Naive thymus-derived CD4-positive, alpha-beta T cell (primary cell): Measurements from ENCODE around the gene SDC1. TPM values are rescaled to one million over a fixed set of nuclear protein-coding genes. Genes with fewer than 3 reads are reported as not detected.

Experiments
- ATAC-seq: fragments of 150-1000 bp; cut with Tn5 transposase; 2 replicates; pipeline ENCODE4 v1.10.0; 2021; ENCODE audit warnings: mild to moderate bottlenecking, moderate library complexity
- CTCF ChIA-PET: fragments of 350-600 bp; sonication (Branson Sonifier 250); formaldehyde crosslinking; loops from one replicate; lab custom pipeline; 2021; ENCODE audit warnings: antibody characterized with exemption; lab: Charles Lee
- POLR2A ChIA-PET: fragments of 350-600 bp; sonication (Branson Sonifier 250); formaldehyde crosslinking; loops from one replicate; lab custom pipeline; 2021; ENCODE audit warnings: antibody characterized with exemption, inconsistent platforms; lab: Charles Lee
- DNase-seq, 9 donors: peaks; one replicate each; pipeline versions ENCODE4 v3.0.0 to v3.0.0-alpha.2; 2020 to 2022; ENCODE audit warnings: mixed read lengths in 1 of 9
- H3K27ac ChIP-seq: one replicate; pipeline ENCODE4 v1.7.0; 2013; ENCODE audit warnings: mild to moderate bottlenecking, low read depth, low read length, moderate library complexity
- H3K27me3 ChIP-seq, 2 donors: one replicate each; pipeline ENCODE4 v1.7.0; 2013; ENCODE audit warnings: low read length in 2 of 2, mild to moderate bottlenecking in 2 of 2, moderate library complexity in 2 of 2; ENCODE audit not compliant: control insufficient read depth in 2 of 2, insufficient read depth in 2 of 2
- H3K36me3 ChIP-seq, 3 experiments: 1 replicate in 2 of 3; 2 replicates in 1 of 3; pipeline ENCODE4 v1.7.0; 2013; ENCODE audit warnings: low read length in 3 of 3, mild to moderate bottlenecking in 3 of 3, moderate library complexity in 1 of 3; ENCODE audit not compliant: insufficient read depth in 3 of 3, control insufficient read depth in 2 of 3
- H3K4me1 ChIP-seq, 2 donors: one replicate each; pipeline ENCODE4 v1.7.0; 2013; ENCODE audit warnings: low read length in 2 of 2, mild to moderate bottlenecking in 2 of 2, moderate library complexity in 1 of 2; ENCODE audit not compliant: control insufficient read depth in 2 of 2, insufficient read depth in 2 of 2
- H3K4me3 ChIP-seq: 2 replicates; pipeline ENCODE4 v1.7.0; 2013; ENCODE audit warnings: mild to moderate bottlenecking, low read length
- H3K9me3 ChIP-seq, 3 experiments: 1 replicate in 2 of 3; 2 replicates in 1 of 3; pipeline ENCODE4 v1.7.0; 2013; ENCODE audit warnings: low read length in 3 of 3; ENCODE audit not compliant: control insufficient read depth in 2 of 3
- H3K27ac Mint-ChIP-seq, 9 donors: one replicate each; pipeline ENCODE4 v1.8.0; 2020 to 2022; ENCODE audit warnings: mixed read lengths in 9 of 9, mild to moderate bottlenecking in 8 of 9, moderate library complexity in 5 of 9, inconsistent platforms in 2 of 9
- H3K27me3 Mint-ChIP-seq, 5 donors: one replicate each; pipeline ENCODE4 v1.8.0; 2021 to 2022; ENCODE audit warnings: mixed read lengths in 5 of 5, mild to moderate bottlenecking in 1 of 5
- H3K36me3 Mint-ChIP-seq, 5 donors: one replicate each; pipeline ENCODE4 v1.8.0; 2020 to 2022; ENCODE audit warnings: mixed read lengths in 5 of 5, mild to moderate bottlenecking in 3 of 5, inconsistent platforms in 1 of 5
- H3K4me1 Mint-ChIP-seq, 7 donors: one replicate each; pipeline ENCODE4 v1.8.0; 2020 to 2022; ENCODE audit warnings: mixed read lengths in 7 of 7, mild to moderate bottlenecking in 3 of 7, inconsistent platforms in 1 of 7
- H3K4me3 Mint-ChIP-seq, 10 donors: one replicate each; pipeline ENCODE4 v1.8.0; 2020 to 2022; ENCODE audit warnings: mild to moderate bottlenecking in 10 of 10, mixed read lengths in 10 of 10, moderate library complexity in 6 of 10, inconsistent platforms in 2 of 10
- H3K9me3 Mint-ChIP-seq, 11 donors: one replicate each; pipeline ENCODE4 v1.8.0; 2020 to 2022; ENCODE audit warnings: mixed read lengths in 11 of 11, mild to moderate bottlenecking in 4 of 11, inconsistent platforms in 1 of 11, moderate library complexity in 1 of 11
- intact Hi-C, 2 donors: fragments of 100-400 bp; cut with micrococcal nuclease; formaldehyde crosslinking; loops; one replicate each; pipeline ENCODE4 v1.15.1; 2023
- polyA plus RNA-seq, 2 donors: library from polyadenylated mRNA; unstranded; fragments of 300-500 nt; fragmentation: Illumina TruSeq; gene quantifications; one replicate each; pipeline ENCODE4 v1.2.3, GENCODE V29; 2021
- total RNA-seq, 6 experiments: library from RNA in 5 of 6; stranded (reverse) in 5 of 6; gene quantifications; 1 replicate in 5 of 6; 2 replicates in 1 of 6; pipeline ENCODE4 v1.2.3 and lab custom pipeline; 2021 to 2026

Gene SDC1
- total and polyA plus RNA-seq, 7 experiments from 2014 or later: 0.12 to 0.37 (median 0.22) TPM; not detected in 4

DNA sequence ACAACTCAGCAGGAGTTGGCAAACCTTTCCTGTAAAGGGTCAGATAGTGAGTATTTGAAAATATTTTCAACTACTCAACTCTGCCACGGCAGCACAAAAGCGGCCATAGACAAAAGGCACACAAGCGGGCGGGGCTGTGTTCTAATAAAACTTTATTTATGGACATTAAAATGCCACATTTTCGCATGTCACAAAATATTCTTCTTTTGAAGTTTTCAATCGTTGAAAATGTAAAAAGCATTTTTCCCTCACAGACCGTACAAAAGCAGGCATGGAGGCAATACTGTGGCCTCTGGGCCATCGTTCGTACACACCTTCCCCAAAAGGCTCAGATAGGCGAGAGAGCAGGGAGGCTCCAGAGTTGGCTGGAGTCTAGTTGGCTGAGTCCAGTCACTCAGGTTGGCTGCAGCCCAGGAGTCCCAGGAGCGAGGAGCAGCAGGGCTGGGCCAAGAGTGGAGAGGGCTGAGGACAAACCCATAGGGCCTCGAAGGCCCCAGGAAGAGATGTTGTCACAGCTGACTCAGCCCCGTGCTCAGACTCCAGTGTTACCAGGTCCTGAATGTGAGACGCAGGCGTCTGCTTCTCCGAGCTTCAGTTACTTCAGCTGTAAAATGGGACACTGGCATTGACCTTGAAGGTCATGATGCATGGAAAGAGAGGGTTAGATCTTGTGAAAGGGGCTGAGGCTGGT lies 42.5 kb downstream of the SDC1 start:
- H3K36me3 Mint-ChIP-seq: no peaks in the 10 kb centered on the region
- H3K27ac Mint-ChIP-seq: no peak overlapping the region
- ATAC-seq: no peak
- intact Hi-C loops: no loop called here
- Histone ChIP-seq H3K36me3 (no peaks in the 10 kb centered on the region), H3K4me1 (no peaks in the 10 kb centered on the region), H3K4me3 (no peak overlapping the region), H3K27me3 (no peaks in the 10 kb centered on the region), H3K9me3 (no peaks in the 10 kb centered on the region), H3K27ac (no peak overlapping the region)
- no peaks in the 10 kb centered on the region for H3K9me3 Mint-ChIP-seq
- no peak overlapping the region for H3K4me3 Mint-ChIP-seq
- no peaks in the 10 kb centered on the region for H3K4me1 Mint-ChIP-seq
- ChIA-PET POLR2A (no interaction called here), CTCF (no interaction called here)
- H3K27me3 Mint-ChIP-seq: peaks cover 0 to 5% (median 0%) of the 10 kb centered on the region in 5 donors
- no peak for DNase-seq

DNA sequence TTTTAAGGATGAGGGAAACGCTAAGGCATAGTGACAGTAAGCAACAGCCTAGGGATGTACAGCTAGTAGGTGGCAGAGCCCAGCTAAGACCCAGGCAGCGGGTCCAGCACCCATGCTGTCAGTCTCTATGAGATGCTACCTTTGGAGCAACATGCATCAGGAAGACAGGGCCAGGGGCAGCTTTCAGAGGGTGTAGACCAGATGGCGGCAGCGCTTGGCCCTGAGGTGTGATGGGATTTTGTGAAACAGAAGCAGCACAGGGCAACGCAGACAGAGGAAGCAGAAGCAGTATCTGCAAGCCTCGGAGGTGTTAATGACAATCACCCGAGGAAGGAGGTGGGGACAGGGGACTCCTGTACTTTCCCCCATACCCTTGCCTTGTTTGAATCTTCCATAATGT lies 43.2 kb downstream of the SDC1 start:
- Histone ChIP-seq H3K36me3 (no peaks in the 10 kb centered on the region), H3K4me3 (no peak overlapping the region), H3K9me3 (no peaks in the 10 kb centered on the region), H3K4me1 (no peaks in the 10 kb centered on the region), H3K27ac (no peak overlapping the region), H3K27me3 (no peaks in the 10 kb centered on the region)
- intact Hi-C loops: no loop called here
- ChIA-PET POLR2A (no interaction called here), CTCF (no interaction called here)
- Mint-ChIP-seq H3K9me3 (no peaks in the 10 kb centered on the region), H3K27me3 (peaks cover 0 to 5% (median 0%) of the 10 kb centered on the region in 5 donors), H3K4me3 (no peak overlapping the region), H3K36me3 (no peaks in the 10 kb centered on the region), H3K4me1 (no peaks in the 10 kb centered on the region), H3K27ac (peak overlapping the region in 1 of 9 donors; percentile 49)
- ATAC-seq: no peak
- DNase-seq: no peak

DNA sequence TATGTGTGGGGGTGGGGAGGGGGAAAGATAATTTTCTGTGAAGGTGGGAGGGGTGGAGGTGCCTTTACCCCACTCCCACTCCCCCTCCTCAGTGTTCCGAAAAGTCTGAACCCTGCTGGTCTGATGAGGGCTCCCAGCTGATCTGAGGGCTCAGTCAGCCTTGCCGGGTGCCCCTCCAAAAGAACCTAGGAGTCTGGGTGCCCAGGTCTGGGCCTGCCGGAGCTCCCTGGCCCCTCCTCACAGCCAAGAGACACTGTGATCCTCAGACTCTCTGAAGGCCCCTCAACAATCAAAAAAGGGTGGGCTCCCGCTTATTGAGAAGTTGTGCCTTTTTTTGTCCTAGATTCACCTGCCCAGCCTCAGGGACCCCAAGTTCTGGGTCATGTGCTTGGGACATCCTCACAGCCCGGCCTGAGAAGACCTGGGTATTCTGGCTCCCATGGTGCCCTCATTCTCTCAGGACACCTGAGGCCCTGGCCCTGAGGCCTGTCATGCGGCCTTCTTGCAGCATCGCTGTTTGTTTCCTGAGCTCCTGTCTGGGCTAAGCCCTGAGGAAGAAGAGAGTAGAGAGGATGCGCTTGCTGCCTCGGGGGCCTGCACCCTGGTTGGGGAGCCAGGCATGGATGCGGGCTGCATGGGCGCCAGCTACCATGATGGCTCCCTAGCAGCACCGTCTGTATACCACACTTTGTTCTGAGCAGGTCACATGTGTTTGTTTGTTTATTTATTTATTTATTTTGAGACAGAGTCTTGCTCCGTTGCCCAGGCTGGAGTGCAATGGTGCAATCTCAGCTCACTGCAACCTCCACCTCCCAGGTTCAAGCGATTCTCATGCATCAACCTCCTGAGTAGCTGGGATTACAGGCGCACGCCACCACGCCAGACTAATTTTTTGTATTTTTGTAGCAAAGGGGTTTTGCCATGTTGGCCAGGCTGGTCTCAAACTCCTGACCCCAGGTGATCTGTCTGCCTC lies 44.0 kb downstream of the SDC1 start:
- Histone ChIP-seq H3K36me3 (no peaks in the 10 kb centered on the region), H3K27ac (no peak overlapping the region), H3K4me3 (no peak overlapping the region), H3K4me1 (no peaks in the 10 kb centered on the region), H3K9me3 (no peaks in the 10 kb centered on the region), H3K27me3 (no peaks in the 10 kb centered on the region)
- ChIA-PET POLR2A (interaction anchor here (0.5 kb wide), 1 partner anchor 1929 kb away, joined by 3 read pairs; no protein-coding TSS in a partner anchor), CTCF (no interaction called here)
- DNase-seq (no peak), ATAC-seq (no peak)
- Mint-ChIP-seq H3K27me3 (peaks cover 0 to 5% (median 0%) of the 10 kb centered on the region in 5 donors), H3K4me1 (no peaks in the 10 kb centered on the region), H3K4me3 (no peak overlapping the region), H3K9me3 (no peaks in the 10 kb centered on the region), H3K36me3 (no peaks in the 10 kb centered on the region), H3K27ac (no peak overlapping the region)
- intact Hi-C loops: no loop called here

DNA sequence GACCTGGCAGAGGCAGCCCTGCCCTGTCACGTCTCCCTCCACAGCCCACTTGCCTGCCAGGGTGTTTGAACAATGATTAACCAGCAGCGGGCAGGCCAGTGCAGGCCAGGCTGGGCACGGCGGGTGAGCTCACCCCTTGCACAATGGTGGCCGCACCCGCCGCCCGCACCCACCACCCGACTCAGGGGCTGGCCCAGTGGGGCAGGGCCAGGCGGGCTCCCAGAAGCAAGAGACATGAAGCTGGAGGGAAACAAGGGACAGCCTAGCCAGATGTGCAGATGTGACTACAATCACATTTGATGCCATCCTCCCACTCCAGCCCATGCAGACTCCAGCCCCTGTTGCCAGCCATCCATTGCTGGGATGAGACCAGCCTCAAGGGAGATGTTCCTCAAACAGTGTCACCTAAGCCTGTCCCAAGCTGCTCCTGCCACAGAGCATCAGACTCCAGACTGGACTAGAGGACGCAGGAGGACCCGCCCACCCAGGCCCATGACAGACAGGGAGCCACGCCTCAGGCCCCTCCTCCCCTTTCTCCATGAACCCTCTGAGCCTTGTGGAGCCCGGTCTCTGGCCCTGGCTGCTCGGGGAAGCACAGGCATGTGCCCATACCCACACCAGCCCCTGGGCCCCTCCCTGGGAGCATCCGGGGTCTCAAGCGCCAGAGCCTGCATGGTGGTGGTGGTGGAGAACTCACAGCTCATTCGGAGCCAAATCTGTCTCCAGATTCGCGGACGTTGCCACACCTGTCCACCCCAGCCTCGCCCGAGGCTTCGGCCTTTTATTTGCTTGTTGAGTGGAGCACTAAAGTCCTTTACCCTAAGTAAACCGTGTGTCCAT lies 45.0 kb downstream of the SDC1 start:
- H3K27ac ChIP-seq: no peak overlapping the region
- no peaks in the 10 kb centered on the region for H3K4me1 ChIP-seq
- Mint-ChIP-seq H3K9me3 (no peaks in the 10 kb centered on the region), H3K36me3 (no peaks in the 10 kb centered on the region), H3K27ac (no peak overlapping the region), H3K4me1 (no peaks in the 10 kb centered on the region), H3K4me3 (no peak overlapping the region), H3K27me3 (peaks cover 0 to 5% (median 0%) of the 10 kb centered on the region in 5 donors)
- intact Hi-C loops: no loop called here
- ATAC-seq: no peak
- no peaks in the 10 kb centered on the region for H3K36me3 ChIP-seq
- ChIA-PET POLR2A (interaction anchor here (0.5 kb wide), 1 partner anchor 1928 kb away, joined by 3 read pairs; no protein-coding TSS in a partner anchor), CTCF (no interaction called here)
- no peak for DNase-seq
- H3K27me3 ChIP-seq: no peaks in the 10 kb centered on the region
- H3K9me3 ChIP-seq: no peaks in the 10 kb centered on the region
- H3K4me3 ChIP-seq: no peak overlapping the region

DNA sequence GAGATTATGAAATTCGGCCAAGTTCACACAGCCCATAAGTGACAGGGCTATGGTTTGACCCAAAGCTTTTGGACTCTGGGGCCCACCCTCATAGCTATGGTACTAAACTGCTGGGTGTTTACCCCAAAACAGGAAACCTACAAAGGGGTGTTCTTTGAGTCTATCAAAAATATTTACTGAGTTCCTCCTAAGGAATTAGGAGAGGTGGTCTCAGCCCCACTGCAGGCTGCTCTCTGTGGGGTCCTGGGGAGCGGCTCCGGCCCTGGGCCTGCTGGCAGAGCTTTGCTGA lies 45.5 kb downstream of the SDC1 start:
- H3K36me3 Mint-ChIP-seq: no peaks in the 10 kb centered on the region
- Histone ChIP-seq H3K27ac (no peak overlapping the region), H3K27me3 (no peaks in the 10 kb centered on the region), H3K36me3 (no peaks in the 10 kb centered on the region), H3K4me1 (no peaks in the 10 kb centered on the region), H3K9me3 (no peaks in the 10 kb centered on the region), H3K4me3 (no peak overlapping the region)
- H3K9me3 Mint-ChIP-seq: no peaks in the 10 kb centered on the region
- no peak overlapping the region for H3K4me3 Mint-ChIP-seq
- intact Hi-C loops: no loop called here
- no peak overlapping the region for H3K27ac Mint-ChIP-seq
- CTCF ChIA-PET: no interaction called here
- peaks cover 0 to 5% (median 0%) of the 10 kb centered on the region in 5 donors for H3K27me3 Mint-ChIP-seq
- POLR2A ChIA-PET: no interaction called here
- H3K4me1 Mint-ChIP-seq: no peaks in the 10 kb centered on the region
- ATAC-seq (no peak), DNase-seq (no peak)

- no peak for ATAC-seq
- Mint-ChIP-seq H3K27ac (no peak overlapping the region), H3K27me3 (peaks cover 0 to 5% (median 0%) of the 10 kb centered on the region in 5 donors), H3K9me3 (no peaks in the 10 kb centered on the region), H3K4me3 (no peak overlapping the region), H3K36me3 (no peaks in the 10 kb centered on the region), H3K4me1 (no peaks in the 10 kb centered on the region)
- intact Hi-C loops: no loop called here
- Histone ChIP-seq H3K36me3 (no peaks in the 10 kb centered on the region), H3K9me3 (no peaks in the 10 kb centered on the region), H3K27me3 (no peaks in the 10 kb centered on the region), H3K4me1 (no peaks in the 10 kb centered on the region), H3K27ac (no peak overlapping the region), H3K4me3 (no peak overlapping the region)
- POLR2A ChIA-PET: no interaction called here
- CTCF ChIA-PET: no interaction called here
- no peak for DNase-seq
Measured at GRCh38 chr2:20178666-20179465, 46.1 kb downstream of the SDC1 start.
